Erythroblast (primary cell): ENCODE results near the gene HMX1.

Experiments used
- GATA1 ChIP-seq: IDR thresholded peaks from 2 replicates; pipeline ENCODE4 v1.6.1; 2011; ENCODE audit warnings: low read depth, mild to moderate bottlenecking, control low read depth, low read length, moderate library complexity
- POLR2A ChIP-seq: IDR thresholded peaks from 2 replicates; pipeline ENCODE4 v1.6.1; 2011; ENCODE audit warnings: mild to moderate bottlenecking, low read length

GRCh38 chr4:8841678-8842268 lies 29.9 kb downstream of the HMX1 start:
- TF ChIP-seq POLR2A = no peak
- TF ChIP-seq GATA1 = no peak
